RPMI7951 (cell line): ENCODE measurements around the gene ALK. TPM values are rescaled to one million over a fixed set of nuclear protein-coding genes. Genes with fewer than 3 reads are reported as not detected.
"Not testable (repeated sequence)": the region's sequence is repeated elsewhere in the genome, so short reads cannot be mapped to it uniquely, and the experiment has no call there.

ENCODE experiments used
- DNase-seq: peaks from one replicate; pipeline ENCODE4 v3.0.0-alpha.2; 2012; ENCODE audit warnings: low read depth
- total RNA-seq: library from RNA; depleted of rRNA; stranded (reverse); fragments of >200 nt; shearing (Covaris generic); gene quantifications from 2 replicates; pipeline ENCODE4 v1.2.3, GENCODE V29; 2014

The ALK gene
- total RNA-seq, 1 experiment from 2014 or later, result 0.12 TPM

GRCh38 chr2:29281086-29281915 lies 640.1 kb downstream of the ALK start:
- DNase-seq, result peak; percentile 66

GRCh38 chr2:29278966-29279365 lies 642.4 kb downstream of the ALK start:
- DNase-seq, result no peak

GRCh38 chr2:29276151-29276550 lies 645.2 kb downstream of the ALK start:
- DNase-seq, result no peak

DNA sequence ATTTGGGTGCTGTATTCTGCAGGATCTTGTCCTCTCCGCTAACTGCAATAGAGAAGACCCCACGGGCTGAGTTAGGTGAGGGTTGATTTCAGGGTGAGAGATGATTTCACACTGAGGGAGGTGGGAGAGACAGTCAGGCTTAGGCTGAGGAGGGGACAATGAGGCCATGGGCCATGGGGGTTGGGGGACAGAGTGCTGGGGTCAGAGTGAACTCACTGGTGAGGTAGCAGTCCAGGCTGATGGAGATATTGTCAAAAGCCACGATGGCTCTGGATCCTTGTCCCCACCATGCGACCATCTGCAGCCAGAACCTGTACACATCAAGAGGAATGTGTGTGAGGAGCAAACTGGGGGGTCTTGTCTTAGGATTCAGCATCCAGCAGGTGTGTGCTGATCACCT lies 646.2 kb downstream of the ALK start:
- DNase-seq, result no peak

DNA sequence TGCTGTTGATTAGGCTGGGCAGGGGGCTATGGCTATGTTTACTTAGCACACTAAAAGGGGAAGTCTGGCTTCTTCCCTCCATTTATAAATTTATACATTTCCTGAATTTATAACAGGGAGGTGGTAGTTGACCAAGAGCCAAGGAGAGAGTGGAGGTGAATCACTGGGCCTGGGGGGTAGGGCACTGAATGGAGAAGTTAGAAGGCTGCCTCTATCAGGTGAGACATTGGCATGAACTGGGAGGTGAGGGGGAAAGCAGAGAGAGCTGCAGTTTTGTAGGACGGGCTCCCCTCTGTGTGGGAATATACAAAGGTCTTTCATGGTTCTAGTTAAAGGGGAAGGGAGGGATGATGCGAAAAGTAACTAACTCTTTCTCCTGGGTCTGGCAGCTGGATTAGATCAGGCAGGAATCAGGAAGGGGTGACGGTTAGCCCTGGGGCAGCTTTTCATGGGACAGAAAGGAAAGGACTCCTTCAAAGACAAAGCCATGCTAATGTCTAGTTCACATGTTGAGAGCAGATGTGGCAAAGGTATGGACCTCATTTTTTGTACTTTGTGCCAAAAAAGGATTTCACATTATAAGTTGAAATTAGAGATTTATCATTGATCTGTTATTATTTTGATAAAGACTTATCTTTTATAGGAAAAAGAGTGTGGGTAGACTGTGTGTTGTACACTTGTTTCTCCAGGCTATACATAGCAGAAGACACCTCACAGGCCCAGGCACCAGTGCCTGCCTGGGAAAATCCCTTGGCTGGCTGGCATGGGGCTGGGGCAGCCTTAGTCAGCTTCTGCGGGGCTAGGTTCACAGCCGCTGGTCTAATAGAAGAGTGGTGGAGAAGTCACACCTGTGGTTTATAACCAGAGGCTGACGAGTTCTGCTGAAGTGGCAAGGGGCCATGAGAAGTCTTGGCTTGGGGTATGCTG lies 647.4 kb downstream of the ALK start:
- DNase-seq, result peak; percentile 69

GRCh38 chr2:29273004-29273684 lies 648.2 kb downstream of the ALK start:
- DNase-seq, result no peak

DNA sequence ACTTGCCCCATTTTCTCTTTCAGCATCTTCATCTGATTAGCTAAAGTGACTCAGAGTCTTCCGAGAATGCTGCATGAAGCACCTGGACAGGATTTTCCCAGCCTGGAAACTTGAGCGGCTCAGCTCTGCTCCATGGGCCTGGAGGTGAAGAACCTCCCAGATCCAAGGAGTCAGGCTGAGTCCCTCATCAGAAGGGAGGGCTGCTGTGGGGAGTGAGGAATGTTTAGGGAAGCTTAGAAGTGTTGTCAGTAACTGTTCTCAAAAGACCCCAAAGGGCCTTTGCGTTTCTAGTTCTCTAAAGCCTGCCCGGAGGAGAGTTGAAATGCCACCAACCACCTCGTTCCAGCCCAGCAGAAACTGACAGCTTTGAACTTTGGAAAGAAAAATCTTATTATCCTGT lies 649.1 kb downstream of the ALK start:
- no peak for DNase-seq

DNA sequence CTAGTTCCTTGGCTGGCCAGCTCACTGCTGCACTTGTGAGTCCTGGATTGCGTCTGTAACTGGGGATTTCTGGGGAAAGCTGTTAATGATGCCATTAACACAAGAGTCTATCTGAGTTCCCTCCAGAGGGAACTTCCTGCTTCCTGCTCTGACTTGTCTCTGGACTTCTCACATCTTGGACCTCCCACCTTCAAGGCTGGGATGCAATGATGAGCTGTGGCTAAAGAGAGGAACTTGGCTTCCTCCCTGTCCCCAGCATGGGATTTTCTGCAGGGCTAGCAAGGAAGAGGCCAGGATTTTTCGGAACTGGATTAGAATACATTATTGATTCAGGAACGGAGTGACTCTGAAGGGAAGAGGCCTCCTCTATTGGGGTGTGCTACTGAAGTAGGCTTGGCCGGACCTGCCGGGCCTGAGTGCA lies 650.7 kb downstream of the ALK start:
- no peak for DNase-seq

GRCh38 chr2:29269765-29270109 lies 651.6 kb downstream of the ALK start:
- peak; percentile 29 for DNase-seq

DNA sequence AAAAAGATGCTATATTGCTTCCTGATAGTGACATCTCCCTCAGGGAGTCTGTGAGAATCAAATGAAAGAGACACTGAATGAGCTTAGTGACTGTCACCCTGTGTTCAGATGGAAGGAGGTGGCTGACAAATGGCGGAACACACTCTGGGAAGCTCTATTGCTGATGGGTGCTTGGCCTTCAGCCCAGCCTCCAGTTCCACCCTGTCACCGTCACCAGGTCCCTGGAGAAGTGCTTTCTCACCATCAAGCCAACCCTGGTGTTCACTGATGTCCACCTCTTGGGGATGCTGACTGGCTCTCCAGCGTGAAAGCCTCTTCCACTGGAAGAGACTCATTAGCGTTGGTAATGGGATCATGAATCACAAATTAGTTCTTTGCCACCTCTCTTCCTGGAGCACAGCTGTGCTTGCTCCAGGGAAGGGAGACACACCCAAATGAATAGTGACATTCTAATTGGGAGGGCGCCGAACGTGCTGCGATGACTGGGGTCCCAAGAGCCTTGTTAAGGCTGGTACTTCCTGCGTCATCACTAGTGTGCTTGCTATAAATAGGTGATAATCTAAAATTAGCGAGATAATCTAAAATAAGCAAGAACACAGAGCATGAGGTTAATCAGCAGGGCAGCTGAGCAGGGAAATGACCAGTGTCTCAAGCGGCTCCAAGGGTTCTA lies 652.2 kb downstream of the ALK start:
- DNase-seq, result no peak

DNA sequence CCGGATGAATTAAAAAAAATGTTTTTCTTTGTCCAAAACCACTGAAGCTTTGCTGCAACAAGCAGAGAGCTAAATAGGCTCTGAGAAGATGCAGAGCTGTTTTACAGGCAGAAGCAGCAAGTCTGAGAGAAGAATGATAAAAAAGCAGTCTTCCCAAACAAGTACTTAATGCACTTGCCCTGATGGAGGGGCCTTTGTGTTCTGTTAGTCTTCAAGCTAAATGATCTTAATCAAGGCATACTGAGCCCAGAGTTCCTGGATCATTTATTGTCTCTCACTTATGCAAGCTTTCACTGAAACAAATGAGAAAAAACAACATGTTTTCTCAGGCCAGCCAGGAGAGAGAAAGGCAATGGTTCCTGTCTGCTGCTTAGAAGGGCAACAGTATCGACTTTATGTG lies 653.7 kb downstream of the ALK start:
- DNase-seq, result no peak

DNA sequence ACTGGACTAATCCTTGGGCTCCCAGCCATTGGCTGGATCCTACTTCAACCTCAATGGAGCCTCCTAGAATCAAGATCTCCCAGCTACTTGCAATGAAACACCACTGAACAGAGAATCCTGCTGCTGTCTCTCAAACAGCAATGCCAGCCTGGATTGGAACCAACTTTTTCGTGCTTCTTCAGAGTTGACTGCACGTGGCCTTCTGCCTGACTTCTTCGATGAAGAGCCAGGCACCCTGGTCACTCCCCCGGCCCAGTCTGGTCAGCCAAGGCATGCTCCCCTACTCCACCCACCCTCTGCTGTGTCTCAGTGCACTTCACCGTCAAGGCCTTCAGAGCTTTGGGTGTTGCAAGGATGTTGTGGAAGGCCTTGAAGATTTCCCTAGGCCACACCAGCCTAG lies 657.5 kb downstream of the ALK start:
- DNase-seq, result no peak

DNA sequence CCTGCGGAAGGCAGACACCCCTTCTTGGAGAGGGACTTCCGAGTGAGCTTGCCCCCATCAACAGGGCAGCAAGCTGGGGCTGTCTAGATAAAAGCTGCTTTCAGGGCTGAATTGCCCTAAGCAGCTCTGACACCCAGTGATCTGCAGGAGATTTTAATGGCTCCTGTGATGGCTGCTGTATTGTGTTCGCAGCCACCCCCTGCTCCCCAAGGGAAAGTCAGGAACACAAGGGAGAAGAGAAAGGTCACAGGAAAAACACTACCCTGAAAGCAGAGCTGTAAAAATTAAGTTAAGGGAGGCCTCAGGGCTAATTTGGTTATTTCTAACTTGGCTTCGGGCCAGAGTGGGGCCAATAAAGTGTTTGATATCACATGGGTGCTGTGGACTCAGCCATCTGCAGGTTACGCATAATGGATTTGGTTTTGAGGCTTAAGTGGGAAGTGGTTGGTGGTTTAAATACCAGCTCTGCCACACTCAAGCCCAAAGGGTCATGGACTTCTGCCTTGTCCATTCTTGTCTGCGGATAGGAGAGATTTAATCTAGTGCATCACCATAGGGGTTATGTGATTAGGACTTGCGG lies 658.6 kb downstream of the ALK start:
- DNase-seq, result peak; percentile 82

DNA sequence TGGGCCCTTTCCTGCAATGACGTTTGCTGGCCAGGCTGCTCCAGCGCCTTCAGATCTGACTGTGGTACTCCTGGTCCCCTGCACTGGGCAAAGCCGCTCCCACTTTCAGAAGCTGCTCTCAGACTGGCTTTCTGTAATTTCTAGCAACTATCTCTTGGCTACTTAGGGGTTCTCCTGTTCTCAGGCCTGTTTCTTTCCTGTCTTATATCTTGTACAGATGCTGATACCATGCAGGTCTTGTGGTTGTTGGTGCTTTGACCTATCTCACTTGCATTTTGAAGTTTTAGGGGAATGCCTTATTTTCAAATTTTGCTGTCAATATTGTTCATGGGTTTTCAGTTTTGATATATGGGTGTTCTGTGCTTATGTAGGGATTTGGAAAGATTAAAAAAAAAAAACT lies 660.4 kb downstream of the ALK start:
- DNase-seq, result no peak

- DNase-seq, result peak; percentile 33
Observed at GRCh38 chr2:29260142-29260772, 661.1 kb downstream of the ALK start.

- no peak for DNase-seq
Observed at GRCh38 chr2:29259221-29259620, 662.2 kb downstream of the ALK start.

DNA sequence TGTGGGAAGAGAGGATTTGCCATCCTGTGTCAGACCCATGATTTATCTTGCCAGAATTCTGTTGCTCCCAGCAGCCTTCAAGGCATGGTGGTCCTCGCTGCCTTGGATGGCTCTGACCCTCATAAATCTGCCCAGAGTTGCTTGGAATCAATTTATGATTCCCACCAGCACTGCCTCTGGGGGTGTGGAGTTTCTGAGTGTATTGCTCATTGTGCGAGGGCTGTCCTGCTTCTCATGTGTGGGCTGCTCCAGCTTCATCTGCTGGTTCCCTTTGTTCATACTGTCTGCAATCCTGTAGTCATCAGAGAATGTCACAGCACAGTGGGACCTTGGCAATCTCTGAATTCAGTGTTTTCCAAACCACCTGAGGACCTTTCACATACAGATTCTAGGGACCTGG lies 666.4 kb downstream of the ALK start:
- DNase-seq, result no peak

DNA sequence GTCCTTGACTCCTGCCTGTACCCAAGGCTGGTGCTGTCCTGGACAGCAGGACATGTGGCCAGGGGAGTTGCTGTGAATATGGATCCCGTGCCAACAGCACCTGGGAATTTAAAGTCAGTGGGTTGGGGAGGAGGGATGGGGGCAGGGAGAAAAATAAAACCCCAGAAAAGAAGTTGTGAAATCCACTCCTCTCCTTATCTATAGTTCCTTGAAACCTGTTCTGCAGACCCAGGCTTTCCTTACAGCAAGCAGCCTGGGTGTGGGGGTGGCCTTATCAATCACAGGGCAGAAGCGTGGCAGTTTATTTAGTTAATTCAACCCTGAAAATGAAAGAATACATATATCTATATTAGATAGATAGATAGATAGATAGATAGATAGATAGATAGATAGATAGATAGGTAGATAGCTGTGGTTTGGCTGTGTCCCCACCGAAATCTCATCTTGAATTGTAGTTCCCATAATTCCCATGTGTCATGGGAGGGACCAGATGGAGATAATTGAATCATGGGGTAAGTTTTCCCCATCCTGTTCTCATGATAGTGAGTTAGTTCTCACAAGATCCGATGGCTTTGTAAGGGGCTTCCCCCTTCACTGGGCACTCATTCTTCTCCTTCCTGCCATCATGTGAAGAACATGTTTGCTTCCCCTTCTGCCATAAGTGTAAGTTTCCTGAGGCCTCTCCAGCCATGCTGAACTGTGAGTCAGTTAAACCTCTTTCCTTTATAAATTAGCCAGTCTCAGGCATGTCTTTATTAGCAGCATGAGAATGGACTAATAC lies 667.7 kb downstream of the ALK start:
- not testable (repeated sequence) for DNase-seq

GRCh38 chr2:29253026-29253425 lies 668.4 kb downstream of the ALK start:
- DNase-seq, result no peak

DNA sequence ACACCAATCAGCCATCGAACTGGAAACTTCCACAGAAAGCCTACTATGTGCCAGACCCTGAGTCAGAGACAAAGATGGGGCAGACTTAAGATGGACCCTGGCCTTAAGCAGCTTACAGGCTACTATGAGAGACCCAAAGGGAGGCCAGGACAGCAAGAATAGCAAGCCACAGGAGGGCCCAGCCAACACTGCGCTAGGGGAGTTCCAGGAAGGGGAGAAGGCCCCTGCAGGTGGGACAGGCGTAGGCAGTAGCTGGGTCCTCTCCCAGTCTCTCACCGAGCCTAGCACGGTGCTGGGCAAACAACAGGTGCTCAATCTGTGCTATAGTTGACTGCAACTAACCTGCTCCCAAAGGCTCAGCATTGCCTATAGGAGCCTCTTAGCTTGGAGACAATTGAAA lies 670.0 kb downstream of the ALK start:
- no peak for DNase-seq
